IMR-90 (cell line): Measurements from ENCODE around the gene CRYBA2.

Experiments
- BHLHE40 ChIP-seq: fragments of 150-350 bp; IDR thresholded peaks from 2 replicates; pipeline ENCODE4 v1.6.1; 2016; ENCODE audit warnings: mild to moderate bottlenecking, low read depth, low read length
- CEBPB ChIP-seq: IDR thresholded peaks from 2 replicates; pipeline ENCODE4 v1.6.1; 2012; ENCODE audit warnings: low read depth, low read length, improper control_type of control experiment
- CHD1 ChIP-seq: IDR thresholded peaks from 2 replicates; pipeline ENCODE4 v1.6.1; 2012; ENCODE audit warnings: low read depth, low read length, improper control_type of control experiment
- CTCF ChIP-seq: conservative IDR thresholded peaks from 2 replicates; pipeline ENCODE4 v1.5.1; 2012; ENCODE audit warnings: mild to moderate bottlenecking, low read depth, low read length, improper control_type of control experiment
- FOS ChIP-seq: fragments of 150-350 bp; IDR thresholded peaks from 2 replicates; pipeline ENCODE4 v1.6.1; 2016; ENCODE audit warnings: low read depth, low read length
- MAFK ChIP-seq: IDR thresholded peaks from 2 replicates; pipeline ENCODE4 v1.6.1; 2012; ENCODE audit warnings: low read depth, low read length, improper control_type of control experiment
- MAZ ChIP-seq: IDR thresholded peaks from 2 replicates; pipeline ENCODE4 v1.6.1; 2012; ENCODE audit warnings: low read depth, mild to moderate bottlenecking, low read length, improper control_type of control experiment, moderate library complexity, borderline replicate concordance
- MXI1 ChIP-seq: IDR thresholded peaks from 2 replicates; pipeline ENCODE4 v1.6.1; 2012; ENCODE audit warnings: low read depth, mild to moderate bottlenecking, low read length, moderate library complexity, borderline replicate concordance
- POLR2A ChIP-seq: IDR thresholded peaks from 2 replicates; pipeline ENCODE4 v1.6.1; 2012; ENCODE audit warnings: mild to moderate bottlenecking, low read depth, low read length
- RAD21 ChIP-seq: IDR thresholded peaks from 2 replicates; pipeline ENCODE4 v1.6.1; 2012; ENCODE audit warnings: low read length, improper control_type of control experiment
- RCOR1 ChIP-seq: IDR thresholded peaks from 2 replicates; pipeline ENCODE4 v1.6.1; 2012; ENCODE audit warnings: mild to moderate bottlenecking, low read length, improper control_type of control experiment; ENCODE audit not compliant: insufficient replicate concordance
- RFX5 ChIP-seq: IDR thresholded peaks from 2 replicates; pipeline ENCODE4 v1.8.0; 2012; ENCODE audit warnings: low read depth, mild to moderate bottlenecking, low read length, moderate library complexity
- SMC3 ChIP-seq: fragments of 150-350 bp; IDR thresholded peaks from 2 replicates; pipeline ENCODE4 v1.6.1; 2016; ENCODE audit warnings: low read depth, mild to moderate bottlenecking, antibody characterized with exemption, low read length, moderate library complexity

DNA sequence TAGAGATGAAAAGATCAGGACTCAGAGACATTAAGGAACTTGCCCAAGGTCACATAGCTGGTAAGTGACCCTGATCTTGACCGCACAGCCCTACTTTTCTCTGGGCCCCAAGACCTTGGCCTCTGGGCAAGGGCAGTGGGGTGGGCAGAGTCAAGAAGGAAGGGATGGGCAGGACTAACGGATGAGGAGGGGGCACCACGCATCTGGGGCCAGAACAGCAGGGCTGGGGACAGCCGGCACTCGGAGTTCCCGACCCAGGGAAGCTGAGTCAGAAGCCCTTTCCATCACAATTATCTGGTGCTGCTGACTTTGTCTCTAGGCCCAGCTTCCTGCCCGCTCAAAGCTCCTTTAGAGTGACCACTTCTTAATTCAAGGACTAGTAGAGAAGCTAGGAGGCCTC is 33.7 kb upstream of the CRYBA2 start:
- TF ChIP-seq CTCF (no peak), RAD21 (no peak), POLR2A (no peak), RFX5 (no peak), MXI1 (no peak), SMC3 (no peak), CEBPB (no peak), MAFK (no peak), FOS (no peak), CHD1 (no peak), RCOR1 (no peak), MAZ (no peak), BHLHE40 (no peak)
